ENCODE data around the gene PRKAR1B.
"Not testable (repeated sequence)": the region's sequence is repeated elsewhere in the genome, so short reads cannot be mapped to it uniquely, and the experiment has no call there.

PRKAR1B gene

DNA sequence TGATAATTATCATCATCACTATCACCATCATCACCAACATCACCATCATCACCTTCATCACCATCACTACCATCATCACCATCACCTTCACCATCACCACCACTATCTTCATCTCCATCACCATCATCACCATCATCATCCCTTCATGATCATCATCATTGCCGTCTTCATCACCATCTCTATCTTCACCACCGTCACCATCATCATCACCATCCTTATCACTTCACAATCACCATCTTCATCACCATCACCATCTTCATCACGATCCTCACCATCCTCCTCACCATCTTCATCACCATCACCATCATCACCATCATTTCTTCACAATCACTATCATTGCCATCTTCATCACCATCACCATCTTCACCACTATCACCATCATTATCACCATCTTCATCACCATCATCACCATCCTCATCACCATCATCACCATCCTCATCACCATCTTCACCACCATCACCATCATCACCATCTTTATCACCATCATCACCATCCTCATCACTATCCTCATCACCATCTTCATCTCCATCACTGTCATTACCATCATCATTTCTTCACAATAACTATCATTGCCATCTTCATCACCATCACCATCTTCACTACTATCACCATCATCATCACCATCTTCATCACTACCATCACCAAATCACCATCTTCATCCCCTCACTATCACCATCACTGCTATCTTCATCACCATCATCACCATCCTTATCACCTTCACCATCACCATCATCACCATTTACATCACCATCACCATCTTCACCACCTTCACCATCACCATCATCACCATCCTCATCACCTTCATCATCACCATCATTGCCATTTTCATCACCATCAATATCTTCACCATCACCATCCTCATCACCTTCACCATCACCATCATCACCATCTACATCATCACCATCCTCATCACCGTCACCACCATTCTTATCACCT, 73.0 kb downstream of the PRKAR1B start:
- H3K4me2 ChIP-seq (ENCODE audit: low read length), result no peak overlapping the region
- no peaks in the 10 kb centered on the region for H3K4me1 ChIP-seq (ENCODE audit: insufficient read depth, low read length, severe bottlenecking)
- H3K9ac ChIP-seq (ENCODE audit: low read length), result no peak overlapping the region
- H3K4me3 ChIP-seq (ENCODE audit: low read depth, low read length, poor library complexity, severe bottlenecking), result no peak overlapping the region
- H3F3A ChIP-seq (ENCODE audit: insufficient read depth, low read length), result no peaks in the 10 kb centered on the region
- H2AFZ ChIP-seq (ENCODE audit: low read length), result no peak overlapping the region
- H3K27me3 ChIP-seq (ENCODE audit: insufficient read depth, low read length), result no peaks in the 10 kb centered on the region
- H3K9me2 ChIP-seq (ENCODE audit: low read depth, low read length), result no peaks in the 10 kb centered on the region
- H3K79me2 ChIP-seq (ENCODE audit: insufficient read depth, low read length), result no peaks in the 10 kb centered on the region
- no peak overlapping the region for H3K27ac ChIP-seq (ENCODE audit: low read depth, low read length, poor library complexity, severe bottlenecking)
- TF ChIP-seq, protein P1, sequence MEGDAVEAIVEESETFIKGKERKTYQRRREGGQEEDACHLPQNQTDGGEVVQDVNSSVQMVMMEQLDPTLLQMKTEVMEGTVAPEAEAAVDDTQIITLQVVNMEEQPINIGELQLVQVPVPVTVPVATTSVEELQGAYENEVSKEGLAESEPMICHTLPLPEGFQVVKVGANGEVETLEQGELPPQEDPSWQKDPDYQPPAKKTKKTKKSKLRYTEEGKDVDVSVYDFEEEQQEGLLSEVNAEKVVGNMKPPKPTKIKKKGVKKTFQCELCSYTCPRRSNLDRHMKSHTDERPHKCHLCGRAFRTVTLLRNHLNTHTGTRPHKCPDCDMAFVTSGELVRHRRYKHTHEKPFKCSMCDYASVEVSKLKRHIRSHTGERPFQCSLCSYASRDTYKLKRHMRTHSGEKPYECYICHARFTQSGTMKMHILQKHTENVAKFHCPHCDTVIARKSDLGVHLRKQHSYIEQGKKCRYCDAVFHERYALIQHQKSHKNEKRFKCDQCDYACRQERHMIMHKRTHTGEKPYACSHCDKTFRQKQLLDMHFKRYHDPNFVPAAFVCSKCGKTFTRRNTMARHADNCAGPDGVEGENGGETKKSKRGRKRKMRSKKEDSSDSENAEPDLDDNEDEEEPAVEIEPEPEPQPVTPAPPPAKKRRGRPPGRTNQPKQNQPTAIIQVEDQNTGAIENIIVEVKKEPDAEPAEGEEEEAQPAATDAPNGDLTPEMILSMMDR (IDR thresholded peaks at IDR 0.05; ENCODE audit: low read length), result no peak
- TF ChIP-seq EZH2 (IDR thresholded peaks at IDR 0.05; ENCODE audit: borderline replicate concordance, low read length), result no peak
- no peaks in the 10 kb centered on the region for H3K9me3 ChIP-seq (ENCODE audit: low read length)
- H4K20me1 ChIP-seq (ENCODE audit: insufficient read depth, low read length), result no peaks in the 10 kb centered on the region
- peaks cover 14% of the 10 kb centered on the region for H3K36me3 ChIP-seq (ENCODE audit: insufficient read depth, low read length)

DNA sequence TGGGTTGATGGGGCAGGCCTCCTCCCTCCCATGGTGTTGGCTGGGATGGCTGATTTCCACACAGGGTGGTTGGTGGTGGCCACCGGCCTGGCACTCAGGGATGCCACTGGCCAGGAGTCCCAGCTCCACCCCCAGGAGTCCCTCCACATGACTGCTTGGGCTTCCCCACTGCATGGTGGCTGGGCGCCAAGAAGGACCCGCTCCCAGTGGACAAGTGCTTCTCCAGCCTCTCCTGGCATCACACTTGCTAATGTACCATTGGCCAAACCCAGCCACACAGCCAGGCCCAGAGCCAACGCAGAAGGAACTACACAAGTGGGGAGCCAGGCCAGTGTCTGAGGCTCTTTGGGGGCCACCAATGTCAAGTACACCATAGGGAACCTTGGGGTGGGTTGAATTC, 74.2 kb downstream of the PRKAR1B start:
- Histone ChIP-seq H3K4me3 (ENCODE audit: low read depth, low read length, poor library complexity, severe bottlenecking) (no peak overlapping the region), H3K9me2 (ENCODE audit: low read depth, low read length) (no peaks in the 10 kb centered on the region)

DNA sequence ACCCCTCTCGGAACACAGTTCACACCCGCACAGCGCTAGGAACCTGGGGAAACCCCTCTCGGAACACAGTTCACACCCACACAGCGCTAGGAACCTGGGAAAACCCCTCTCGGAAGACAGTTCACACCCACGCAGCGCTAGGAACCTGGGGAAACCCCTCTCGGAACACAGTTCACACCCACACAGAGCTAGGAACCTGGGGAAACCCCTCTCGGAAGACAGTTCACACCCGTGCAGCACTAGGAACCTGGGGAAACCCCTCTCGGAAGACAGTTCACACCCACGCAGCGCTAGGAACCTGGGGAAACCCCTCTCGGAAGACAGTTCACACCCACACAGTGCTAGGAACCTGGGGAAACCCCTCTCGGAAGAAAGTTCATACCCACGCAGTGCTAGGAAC, 74.9 kb downstream of the PRKAR1B start:
- H3K79me2 ChIP-seq (ENCODE audit: insufficient read depth, low read length); H3K27me3 ChIP-seq (ENCODE audit: insufficient read depth, low read length); H3F3A ChIP-seq (ENCODE audit: insufficient read depth, low read length); H4K20me1 ChIP-seq (ENCODE audit: insufficient read depth, low read length); H3K9me3 ChIP-seq (ENCODE audit: low read length); H3K4me2 ChIP-seq (ENCODE audit: low read length); H3K27ac ChIP-seq (ENCODE audit: low read depth, low read length, poor library complexity, severe bottlenecking); H3K4me1 ChIP-seq (ENCODE audit: insufficient read depth, low read length, severe bottlenecking); H3K4me3 ChIP-seq (ENCODE audit: low read depth, low read length, poor library complexity, severe bottlenecking); H2AFZ ChIP-seq (ENCODE audit: low read length); H3K9me2 ChIP-seq (ENCODE audit: low read depth, low read length); H3K9ac ChIP-seq (ENCODE audit: low read length): not testable (repeated sequence)
- peaks cover 14% of the 10 kb centered on the region for H3K36me3 ChIP-seq (ENCODE audit: insufficient read depth, low read length)

More for the DNA sequence above, 74.2 kb downstream of the PRKAR1B start:
- Histone ChIP-seq H3K4me1 (ENCODE audit: insufficient read depth, low read length, severe bottlenecking) (no peaks in the 10 kb centered on the region), H3K4me2 (ENCODE audit: low read length) (no peak overlapping the region), H3K9me3 (ENCODE audit: low read length) (no peaks in the 10 kb centered on the region), H3K36me3 (ENCODE audit: insufficient read depth, low read length) (peaks cover 14% of the 10 kb centered on the region), H3K9ac (ENCODE audit: low read length) (no peak overlapping the region), H3K27me3 (ENCODE audit: insufficient read depth, low read length) (no peaks in the 10 kb centered on the region), H3K27ac (ENCODE audit: low read depth, low read length, poor library complexity, severe bottlenecking) (no peak overlapping the region), H3K79me2 (ENCODE audit: insufficient read depth, low read length) (no peaks in the 10 kb centered on the region), H4K20me1 (ENCODE audit: insufficient read depth, low read length) (no peaks in the 10 kb centered on the region), H2AFZ (ENCODE audit: low read length) (no peak overlapping the region), H3F3A (ENCODE audit: insufficient read depth, low read length) (no peaks in the 10 kb centered on the region)
- no peak for TF ChIP-seq EZH2 (IDR thresholded peaks at IDR 0.05; ENCODE audit: borderline replicate concordance, low read length)
- TF ChIP-seq, protein P1 (IDR thresholded peaks at IDR 0.05; ENCODE audit: low read length), result no peak

Data from OCI-LY1 (cell line).